Lower leg skin (tissue), 4 donors: ENCODE results near the gene TBX2. TPM values are rescaled to one million over a fixed set of nuclear protein-coding genes. Genes with fewer than 3 reads are reported as not detected.

Experiments used
- DNase-seq, 2 donors: peaks; one replicate each; pipeline ENCODE4 v3.0.0-alpha.2; 2019; ENCODE audit warnings: low spot score in 2 of 2
- H3K4me3 ChIP-seq: fragments of 200-600 bp; sonication (generic); 2 replicates; pipeline ENCODE4 v1.5.1; 2017; ENCODE audit warnings: mild to moderate bottlenecking, low read depth; ENCODE audit not compliant: poor library complexity, severe bottlenecking
- POLR2A ChIP-seq, 2 donors: fragments of 450-650 bp; IDR thresholded peaks; one replicate each; pipeline ENCODE4 v1.6.1; 2016 to 2017; ENCODE audit warnings: antibody characterized with exemption in 2 of 2, mild to moderate bottlenecking in 1 of 2, moderate library complexity in 1 of 2
- WGBS, 2 donors: methylation state at CpG; one replicate each; pipeline ENCODE4 v1.1.5; 2018; 5-methylcytosine and 5-hydroxymethylcytosine counted together
- intact Hi-C: fragments of 100-400 bp; cut with DNase I; formaldehyde crosslinking; loops from one replicate; pipeline ENCODE4 v1.15.0; 2023; ENCODE audit warnings: low total_unique reads
- total RNA-seq, 4 donors: library from RNA; depleted of rRNA; stranded (reverse); fragments of >200 nt; gene quantifications; one replicate each; pipeline ENCODE4 v1.1.0, GENCODE V29; 2016
- TF ChIP-seq, protein P1 (sequence below), 3 donors: fragments of 450-650 bp; IDR thresholded peaks; one replicate each; pipeline ENCODE4 v1.5.1; 2016; ENCODE audit warnings: antibody characterized with exemption in 3 of 3, mild to moderate bottlenecking in 3 of 3, moderate library complexity in 2 of 3

Gene TBX2
- total RNA-seq, 4 donors from 2014 or later: 0.25 to 9.1 (median 5.7) TPM

- DNase-seq: no peak
- intact Hi-C loops: no loop called here
- 85% methylated on average over 18 of the region's 18 CpGs for WGBS, 2 donors
- TF ChIP-seq POLR2A (IDR thresholded peaks at IDR 0.05): no peak
- TF ChIP-seq, protein P1, sequence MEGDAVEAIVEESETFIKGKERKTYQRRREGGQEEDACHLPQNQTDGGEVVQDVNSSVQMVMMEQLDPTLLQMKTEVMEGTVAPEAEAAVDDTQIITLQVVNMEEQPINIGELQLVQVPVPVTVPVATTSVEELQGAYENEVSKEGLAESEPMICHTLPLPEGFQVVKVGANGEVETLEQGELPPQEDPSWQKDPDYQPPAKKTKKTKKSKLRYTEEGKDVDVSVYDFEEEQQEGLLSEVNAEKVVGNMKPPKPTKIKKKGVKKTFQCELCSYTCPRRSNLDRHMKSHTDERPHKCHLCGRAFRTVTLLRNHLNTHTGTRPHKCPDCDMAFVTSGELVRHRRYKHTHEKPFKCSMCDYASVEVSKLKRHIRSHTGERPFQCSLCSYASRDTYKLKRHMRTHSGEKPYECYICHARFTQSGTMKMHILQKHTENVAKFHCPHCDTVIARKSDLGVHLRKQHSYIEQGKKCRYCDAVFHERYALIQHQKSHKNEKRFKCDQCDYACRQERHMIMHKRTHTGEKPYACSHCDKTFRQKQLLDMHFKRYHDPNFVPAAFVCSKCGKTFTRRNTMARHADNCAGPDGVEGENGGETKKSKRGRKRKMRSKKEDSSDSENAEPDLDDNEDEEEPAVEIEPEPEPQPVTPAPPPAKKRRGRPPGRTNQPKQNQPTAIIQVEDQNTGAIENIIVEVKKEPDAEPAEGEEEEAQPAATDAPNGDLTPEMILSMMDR (IDR thresholded peaks at IDR 0.05): no peak
- H3K4me3 ChIP-seq: no peak overlapping the region
Measured at GRCh38 chr17:61380836-61381525, 18.7 kb upstream of the TBX2 start.

GRCh38 chr17:61381537-61381936, 18.1 kb upstream of the TBX2 start:
- no peak overlapping the region for H3K4me3 ChIP-seq
- WGBS, 2 donors: 77 to 86% methylated on average over 5 of the region's 5 CpGs
- DNase-seq: no peak
- TF ChIP-seq, protein P1 (IDR thresholded peaks at IDR 0.05): no peak
- no peak for TF ChIP-seq POLR2A (IDR thresholded peaks at IDR 0.05)
- intact Hi-C loops: no loop called here

DNA sequence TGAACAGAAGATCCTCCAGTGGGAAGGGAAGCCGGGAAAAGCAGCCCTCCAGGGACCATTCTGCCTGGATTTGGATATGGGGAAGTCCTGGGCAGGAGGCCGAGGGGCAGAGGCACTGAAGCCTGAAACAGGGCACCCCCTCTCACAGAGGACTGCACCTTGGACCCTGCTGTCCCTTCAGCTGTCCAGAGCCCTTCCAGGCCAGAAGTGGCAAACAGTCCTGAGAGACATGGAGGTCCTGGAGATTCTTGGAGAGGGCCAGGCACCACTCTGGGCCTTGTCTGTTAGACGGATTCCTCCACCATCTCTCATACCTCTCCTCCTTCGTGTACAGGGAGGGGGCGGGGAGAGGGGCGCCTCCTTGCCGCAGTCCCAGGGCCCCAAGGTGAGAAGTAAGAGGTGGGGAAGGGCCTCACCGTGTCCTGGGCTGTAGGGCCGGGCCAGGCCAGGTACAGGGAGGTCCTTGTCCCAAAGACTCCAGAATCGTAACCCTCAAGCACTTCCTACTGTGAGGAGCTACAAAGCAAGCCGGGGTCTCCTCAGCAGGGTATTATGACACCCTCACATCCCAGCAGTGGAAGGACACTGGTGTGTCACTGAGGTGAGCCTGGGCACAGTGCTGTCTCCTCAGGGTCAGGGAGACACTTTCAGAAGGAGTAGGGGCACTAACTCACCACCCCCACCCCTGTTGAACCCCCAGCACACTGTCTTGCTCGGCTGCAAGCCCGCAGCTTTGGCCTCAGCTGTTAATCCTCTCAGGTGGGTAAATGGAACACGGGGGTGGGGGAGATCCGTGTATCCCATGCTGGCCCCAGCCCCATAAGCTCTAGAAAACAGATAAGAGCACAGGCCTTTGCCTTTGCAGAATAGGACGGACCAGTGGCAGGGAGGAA, 16.6 kb upstream of the TBX2 start:
- WGBS, 2 donors: 88 to 92% methylated on average over 15 to 16 of the region's 16 CpGs
- intact Hi-C loops: no loop called here
- TF ChIP-seq POLR2A (IDR thresholded peaks at IDR 0.05): no peak
- TF ChIP-seq, protein P1 (IDR thresholded peaks at IDR 0.05): no peak
- DNase-seq: no peak
- H3K4me3 ChIP-seq: no peak overlapping the region

GRCh38 chr17:61383689-61384201, 15.9 kb upstream of the TBX2 start:
- no peak overlapping the region for H3K4me3 ChIP-seq
- DNase-seq: no peak
- TF ChIP-seq, protein P1 (IDR thresholded peaks at IDR 0.05): no peak
- TF ChIP-seq POLR2A (IDR thresholded peaks at IDR 0.05): no peak
- intact Hi-C loops: no loop called here
- WGBS, 2 donors: 84 to 88% methylated on average over 17 of the region's 18 CpGs

DNA sequence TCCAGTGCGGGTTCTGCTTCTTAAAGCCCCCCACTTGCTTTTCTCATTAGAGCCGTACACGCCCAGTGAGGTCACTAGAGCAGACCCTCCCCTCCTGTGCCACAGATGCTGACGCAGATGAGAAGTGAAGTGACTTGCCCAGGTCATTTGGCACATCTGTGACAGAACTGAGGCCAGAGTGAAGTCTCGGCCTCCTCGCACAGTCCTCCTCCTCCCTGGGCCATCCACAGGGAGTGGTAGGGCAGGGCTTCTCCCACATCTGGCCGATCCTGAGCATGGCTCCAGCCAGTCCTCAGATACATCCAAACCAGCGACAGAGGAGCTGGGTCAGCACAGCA, 15.3 kb upstream of the TBX2 start:
- DNase-seq: no peak
- TF ChIP-seq, protein P1 (IDR thresholded peaks at IDR 0.05): no peak
- TF ChIP-seq POLR2A (IDR thresholded peaks at IDR 0.05): no peak
- 83 to 89% methylated on average over 8 of the region's 8 CpGs for WGBS, 2 donors
- H3K4me3 ChIP-seq: no peak overlapping the region
- intact Hi-C loops: no loop called here
